NT2/D1 (cell line): ENCODE measurements around the gene MAMDC4.

ENCODE experiments used
- YY1 ChIP-seq: IDR thresholded peaks from 2 replicates; pipeline ENCODE4 v1.6.1; 2011; ENCODE audit not compliant: insufficient read length, insufficient read depth
- ZNF274 ChIP-seq: IDR thresholded peaks from 2 replicates; pipeline ENCODE4 v1.6.1; 2011; ENCODE audit warnings: mild to moderate bottlenecking, low read depth, low read length

DNA sequence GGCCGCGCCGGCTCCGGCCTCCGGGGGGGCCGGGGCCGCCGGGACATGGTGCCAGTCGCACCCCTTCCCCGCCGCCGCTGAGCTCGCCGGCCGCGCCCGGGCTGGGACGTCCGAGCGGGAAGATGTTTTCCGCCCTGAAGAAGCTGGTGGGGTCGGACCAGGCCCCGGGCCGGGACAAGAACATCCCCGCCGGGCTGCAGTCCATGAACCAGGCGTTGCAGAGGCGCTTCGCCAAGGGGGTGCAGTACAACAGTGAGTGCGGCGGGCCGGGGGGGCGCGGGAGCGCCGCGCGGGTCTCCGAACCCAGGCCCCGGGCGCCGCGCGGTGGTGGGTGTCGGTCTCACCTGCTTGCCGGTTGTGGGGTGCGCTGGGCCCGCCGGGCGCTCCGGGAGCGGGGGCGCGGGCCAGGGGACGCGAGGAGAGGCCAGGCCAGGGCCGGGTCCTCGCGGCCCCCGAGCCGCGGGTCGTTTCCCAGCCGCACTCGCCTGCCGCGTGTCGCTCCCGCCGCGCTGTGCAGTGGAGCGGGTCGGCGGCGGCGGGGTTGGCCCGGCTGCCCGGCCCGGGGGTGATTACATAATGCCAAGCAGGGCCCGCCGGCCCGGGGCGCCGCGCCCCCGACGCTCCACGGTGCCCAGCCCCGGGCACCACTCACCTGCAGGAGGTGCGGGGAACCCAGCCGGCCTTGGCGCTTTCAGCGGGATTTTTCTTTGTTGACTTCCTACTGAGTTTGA, 43.9 kb upstream of the MAMDC4 start:
- TF ChIP-seq YY1 (no peak), ZNF274 (no peak)
